PC-9 (cell line): ENCODE measurements around the gene PPP2R5C. TPM values are rescaled to one million over a fixed set of nuclear protein-coding genes. Genes with fewer than 3 reads are reported as not detected.

Source experiments
- BruUV-seq: library from RNA; stranded (reverse); fragments of 400-500 nt; replicated peaks from 2 replicates; lab custom pipeline; 2021; lab: Mats Ljungman, UMichigan
- CTCF ChIA-PET: fragments of 300-600 bp; sonication (Branson Sonifier 250); formaldehyde crosslinking; loops from one replicate; lab custom pipeline; 2022; ENCODE audit warnings: antibody characterized with exemption; lab: Charles Lee
- POLR2A ChIA-PET: fragments of 300-600 bp; sonication (Branson Sonifier 250); formaldehyde crosslinking; loops from one replicate; lab custom pipeline; 2022; ENCODE audit warnings: antibody characterized with exemption; ENCODE audit not compliant: unreplicated experiment; lab: Charles Lee
- DNase-seq, 2 experiments: peaks; one replicate each; pipeline versions ENCODE4 v3.0.0 to v3.0.0-alpha.2; 2015 to 2022; ENCODE audit warnings: mixed read lengths in 1 of 2
- H2AFZ ChIP-seq: fragments of 200-600 bp; sonication (generic); 2 replicates; pipeline ENCODE4 v1.8.1; 2017; ENCODE audit warnings: antibody characterized with exemption
- H3F3A ChIP-seq: fragments of 200-600 bp; sonication (generic); 2 replicates; pipeline ENCODE4 v1.8.1; 2017; ENCODE audit warnings: antibody characterized with exemption, mild to moderate bottlenecking, low read depth; ENCODE audit not compliant: insufficient read depth
- H3K27ac ChIP-seq: fragments of 200-600 bp; sonication (generic); 2 replicates; pipeline ENCODE4 v1.6.1; 2016; ENCODE audit warnings: mixed run types
- H3K27me3 ChIP-seq: fragments of 200-600 bp; sonication (generic); 2 replicates; pipeline ENCODE4 v1.6.1; 2016; ENCODE audit warnings: low read depth, mixed run types; ENCODE audit not compliant: insufficient read depth
- H3K36me3 ChIP-seq: fragments of 200-600 bp; sonication (generic); 2 replicates; pipeline ENCODE4 v1.6.1; 2016; ENCODE audit warnings: low read depth, mixed run types
- H3K4me1 ChIP-seq: fragments of 200-600 bp; sonication (generic); replicated peaks from 2 replicates; pipeline ENCODE4 v1.6.1; 2016; ENCODE audit warnings: mixed run types; ENCODE audit not compliant: insufficient read depth
- H3K4me2 ChIP-seq: fragments of 200-600 bp; sonication (generic); 2 replicates; pipeline ENCODE4 v1.6.1; 2017; ENCODE audit warnings: mixed run types
- H3K4me3 ChIP-seq: fragments of 200-600 bp; sonication (generic); 2 replicates; pipeline ENCODE4 v1.6.1; 2016; ENCODE audit warnings: mixed run types
- H3K79me2 ChIP-seq: fragments of 200-600 bp; sonication (generic); 2 replicates; pipeline ENCODE4 v1.6.1; 2017; ENCODE audit warnings: low read depth, mixed run types
- H3K9me2 ChIP-seq: fragments of 200-600 bp; sonication (generic); 2 replicates; pipeline ENCODE4 v1.8.1; 2017; ENCODE audit warnings: mild to moderate bottlenecking; ENCODE audit not compliant: insufficient read depth
- H3K9me3 ChIP-seq: fragments of 200-600 bp; sonication (generic); 2 replicates; pipeline ENCODE4 v1.8.1; 2016; ENCODE audit warnings: low read depth; ENCODE audit not compliant: insufficient read depth
- H4K20me1 ChIP-seq: fragments of 200-600 bp; sonication (generic); 2 replicates; pipeline ENCODE4 v1.8.1; 2017; ENCODE audit not compliant: insufficient read depth
- EZH2 ChIP-seq: fragments of 200-600 bp; sonication (generic); IDR thresholded peaks from 2 replicates; pipeline ENCODE4 v1.8.0; 2017; ENCODE audit warnings: antibody characterized with exemption, low read depth
- intact Hi-C: fragments of 100-400 bp; cut with micrococcal nuclease; formaldehyde crosslinking; loops from one replicate; pipeline ENCODE4 v1.10.0; 2022; ENCODE audit not compliant: unreplicated experiment
- total RNA-seq: library from RNA; stranded (reverse); gene quantifications from 2 replicates; pipeline ENCODE4 v1.2.3, GENCODE V29; 2021
- TF ChIP-seq, protein P1 (sequence below): fragments of 200-600 bp; sonication (generic); conservative IDR thresholded peaks from 2 replicates; pipeline ENCODE4 v1.6.1; 2017; ENCODE audit warnings: mixed run types, antibody characterized with exemption, mild to moderate bottlenecking, moderate library complexity

Gene PPP2R5C
- total RNA-seq, 1 experiment from 2014 or later, result 401 TPM

DNA sequence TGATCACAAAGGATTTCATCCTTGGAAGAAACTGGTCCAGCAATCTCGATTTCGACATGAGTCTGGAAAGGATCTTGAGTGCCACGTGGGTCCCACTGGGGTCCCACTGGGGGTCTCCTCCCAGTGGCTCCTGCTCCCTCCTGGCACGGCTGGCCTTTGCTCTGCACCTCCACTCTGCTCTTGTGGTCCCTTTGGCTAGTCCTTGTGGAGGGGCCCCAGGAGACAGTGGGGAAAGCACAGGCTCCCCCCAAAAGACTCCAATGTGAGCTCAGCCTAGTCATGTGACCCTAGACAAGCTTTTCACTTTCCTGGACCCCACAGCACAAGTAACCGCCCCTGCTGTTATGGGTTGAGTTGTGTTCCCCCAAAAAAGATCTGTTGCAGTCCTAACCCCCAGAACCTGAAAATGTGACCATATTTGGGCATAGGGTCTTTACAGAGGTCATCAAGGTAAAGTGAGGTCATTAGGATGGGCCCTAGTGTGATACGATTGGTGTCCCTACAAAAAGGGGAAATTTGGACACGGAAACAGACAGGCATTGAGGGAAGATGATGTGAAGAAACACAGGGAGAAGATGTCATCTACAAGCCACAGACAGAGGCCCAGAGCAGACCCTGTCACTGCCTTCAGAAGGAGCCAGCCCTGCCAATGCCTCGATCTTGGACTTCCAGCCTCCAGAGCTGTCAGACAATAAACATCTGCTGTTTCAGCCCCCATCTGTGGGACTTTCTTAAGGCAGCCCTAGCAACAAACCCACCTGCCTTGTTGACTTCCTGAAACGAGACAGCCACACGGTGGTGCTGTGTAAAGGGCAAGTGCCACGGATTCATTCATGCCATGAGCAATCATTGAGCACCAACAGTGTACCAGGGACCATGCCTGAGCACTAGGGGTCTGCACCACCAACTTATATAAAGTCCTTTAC, 23.8 kb upstream of the PPP2R5C start:
- Histone ChIP-seq H3K4me2 (no peak overlapping the region), H3K4me1 (peaks cover 16% of the 10 kb centered on the region), H3K27ac (no peak overlapping the region), H3K27me3 (no peaks in the 10 kb centered on the region), H3K4me3 (no peak overlapping the region), H2AFZ (no peak overlapping the region), H3K9me2 (no peaks in the 10 kb centered on the region), H3F3A (peaks cover 13% of the 10 kb centered on the region), H3K36me3 (no peaks in the 10 kb centered on the region), H3K9me3 (peaks cover 28% of the 10 kb centered on the region), H3K79me2 (no peaks in the 10 kb centered on the region), H4K20me1 (no peaks in the 10 kb centered on the region)
- CTCF ChIA-PET, result no interaction called here
- intact Hi-C loops, result no loop called here
- BruUV-seq, result no TSS peak
- no peak for TF ChIP-seq EZH2
- TF ChIP-seq, protein P1, sequence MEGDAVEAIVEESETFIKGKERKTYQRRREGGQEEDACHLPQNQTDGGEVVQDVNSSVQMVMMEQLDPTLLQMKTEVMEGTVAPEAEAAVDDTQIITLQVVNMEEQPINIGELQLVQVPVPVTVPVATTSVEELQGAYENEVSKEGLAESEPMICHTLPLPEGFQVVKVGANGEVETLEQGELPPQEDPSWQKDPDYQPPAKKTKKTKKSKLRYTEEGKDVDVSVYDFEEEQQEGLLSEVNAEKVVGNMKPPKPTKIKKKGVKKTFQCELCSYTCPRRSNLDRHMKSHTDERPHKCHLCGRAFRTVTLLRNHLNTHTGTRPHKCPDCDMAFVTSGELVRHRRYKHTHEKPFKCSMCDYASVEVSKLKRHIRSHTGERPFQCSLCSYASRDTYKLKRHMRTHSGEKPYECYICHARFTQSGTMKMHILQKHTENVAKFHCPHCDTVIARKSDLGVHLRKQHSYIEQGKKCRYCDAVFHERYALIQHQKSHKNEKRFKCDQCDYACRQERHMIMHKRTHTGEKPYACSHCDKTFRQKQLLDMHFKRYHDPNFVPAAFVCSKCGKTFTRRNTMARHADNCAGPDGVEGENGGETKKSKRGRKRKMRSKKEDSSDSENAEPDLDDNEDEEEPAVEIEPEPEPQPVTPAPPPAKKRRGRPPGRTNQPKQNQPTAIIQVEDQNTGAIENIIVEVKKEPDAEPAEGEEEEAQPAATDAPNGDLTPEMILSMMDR, result no peak
- POLR2A ChIA-PET, result interaction anchor here (0.5 kb wide), 1 partner anchor 21 kb away, joined by 3 read pairs; no protein-coding TSS in a partner anchor
- peak in 1 of 2 experiments; percentile 8 for DNase-seq

DNA sequence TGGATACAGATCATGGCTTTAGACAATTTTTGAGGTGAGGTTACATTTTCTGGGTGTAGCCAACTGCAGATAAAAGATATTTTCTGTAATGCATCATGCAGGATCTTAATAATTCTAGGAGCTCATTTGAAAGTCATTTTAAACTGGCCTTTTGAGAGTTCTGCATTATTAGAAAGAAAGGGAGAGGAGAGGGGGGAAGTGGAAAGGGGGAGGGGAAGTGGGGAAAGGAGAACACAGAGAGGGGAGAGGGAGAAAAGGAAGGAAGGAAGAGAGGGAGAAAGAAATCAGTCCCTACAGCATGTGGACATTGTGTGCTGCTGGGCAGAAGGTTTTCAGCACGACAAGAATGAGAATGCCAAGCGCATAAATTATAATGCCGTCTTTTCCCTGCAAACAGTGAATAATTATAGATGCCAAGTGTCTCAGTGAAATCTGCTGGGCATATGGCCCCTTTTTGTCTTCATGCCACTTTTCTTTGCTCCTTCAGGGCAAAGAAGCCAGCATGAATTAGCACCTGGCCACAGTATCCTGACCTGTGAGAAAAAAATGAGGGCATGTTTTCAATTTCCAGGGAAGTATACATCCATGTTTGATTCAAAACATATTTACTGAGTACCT, 22.7 kb upstream of the PPP2R5C start:
- POLR2A ChIA-PET, result interaction anchor here (0.6 kb wide), 1 partner anchor 786 kb away, joined by 27 read pairs; no protein-coding TSS in a partner anchor
- Histone ChIP-seq H3K79me2 (no peaks in the 10 kb centered on the region), H3K4me1 (peaks cover 5% of the 10 kb centered on the region), H3K9me3 (peaks cover 20% of the 10 kb centered on the region), H3K27me3 (no peaks in the 10 kb centered on the region), H3K27ac (no peak overlapping the region), H3F3A (peaks cover 2% of the 10 kb centered on the region; the same call in 1 of the 2 replicates), H3K4me2 (no peak overlapping the region), H3K9me2 (no peaks in the 10 kb centered on the region), H3K4me3 (no peak overlapping the region), H4K20me1 (no peaks in the 10 kb centered on the region), H2AFZ (no peak overlapping the region), H3K36me3 (no peaks in the 10 kb centered on the region)
- no peak for TF ChIP-seq EZH2
- TF ChIP-seq, protein P1, result no peak
- CTCF ChIA-PET, result interaction anchor here (0.7 kb wide), 1 partner anchor 823 kb away, joined by 9 read pairs; no protein-coding TSS in a partner anchor
- no TSS peak for BruUV-seq
- intact Hi-C loops, result no loop called here
- peak in 1 of 2 experiments; percentile 4 for DNase-seq

DNA sequence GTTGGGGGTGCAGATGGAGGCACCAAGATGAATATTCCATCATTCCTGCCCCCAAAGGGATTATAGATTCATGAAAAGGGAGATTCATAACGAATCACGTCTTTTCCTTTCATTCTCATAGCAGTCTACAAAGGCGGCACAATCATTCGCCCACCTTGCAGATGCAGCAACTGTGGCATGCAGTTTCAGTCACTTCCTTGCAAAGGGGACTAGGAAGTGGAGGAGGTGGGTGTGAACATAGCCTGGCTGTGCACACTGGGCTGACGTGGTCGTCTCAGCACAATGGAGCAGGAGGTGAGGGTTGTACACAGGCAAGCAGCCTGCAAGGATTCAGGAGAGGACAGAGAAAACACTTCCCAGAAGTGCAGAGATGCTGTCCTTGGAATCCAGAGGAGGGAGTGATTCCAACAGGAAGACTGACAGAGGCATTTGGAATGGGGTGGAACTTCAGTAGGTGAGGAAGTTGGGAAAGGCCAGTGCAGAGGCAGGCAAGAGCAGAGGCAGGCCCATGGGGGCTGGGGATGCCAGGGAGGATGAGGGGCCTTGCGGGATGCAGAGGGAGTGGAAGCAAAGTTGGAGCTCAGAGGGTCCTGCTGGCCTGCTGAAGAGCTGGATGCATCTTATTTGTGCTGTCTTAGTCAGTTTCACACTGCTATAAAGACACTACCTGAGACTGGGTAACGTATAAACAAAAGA, 21.9 kb upstream of the PPP2R5C start:
- H3K4me1 ChIP-seq, result no peaks in the 10 kb centered on the region
- no peaks in the 10 kb centered on the region for H3K9me2 ChIP-seq
- TF ChIP-seq, protein P1, result no peak
- no peak for TF ChIP-seq EZH2
- no TSS peak for BruUV-seq
- H4K20me1 ChIP-seq, result no peaks in the 10 kb centered on the region
- H3K9me3 ChIP-seq, result peaks cover 15% of the 10 kb centered on the region
- H2AFZ ChIP-seq, result no peak overlapping the region
- H3K79me2 ChIP-seq, result no peaks in the 10 kb centered on the region
- ChIA-PET POLR2A (no interaction called here), CTCF (no interaction called here)
- H3K27me3 ChIP-seq, result no peaks in the 10 kb centered on the region
- H3K4me3 ChIP-seq, result no peak overlapping the region
- intact Hi-C loops, result no loop called here
- H3F3A ChIP-seq, result no peaks in the 10 kb centered on the region
- H3K4me2 ChIP-seq, result no peak overlapping the region
- H3K36me3 ChIP-seq, result no peaks in the 10 kb centered on the region
- peak in 1 of 2 experiments; percentile 3 for DNase-seq
- no peak overlapping the region for H3K27ac ChIP-seq
